Measurements from ENCODE around the gene VPS35L.
"Not testable (repeated sequence)": the region's sequence is repeated elsewhere in the genome, so short reads cannot be mapped to it uniquely, and the experiment has no call there.

VPS35L gene

GRCh38 chr16:19540241-19540970, 15.1 kb upstream of the VPS35L start:
- no peak for DNase-seq (ENCODE audit: low spot score)
- no peak for FAIRE-seq

DNA sequence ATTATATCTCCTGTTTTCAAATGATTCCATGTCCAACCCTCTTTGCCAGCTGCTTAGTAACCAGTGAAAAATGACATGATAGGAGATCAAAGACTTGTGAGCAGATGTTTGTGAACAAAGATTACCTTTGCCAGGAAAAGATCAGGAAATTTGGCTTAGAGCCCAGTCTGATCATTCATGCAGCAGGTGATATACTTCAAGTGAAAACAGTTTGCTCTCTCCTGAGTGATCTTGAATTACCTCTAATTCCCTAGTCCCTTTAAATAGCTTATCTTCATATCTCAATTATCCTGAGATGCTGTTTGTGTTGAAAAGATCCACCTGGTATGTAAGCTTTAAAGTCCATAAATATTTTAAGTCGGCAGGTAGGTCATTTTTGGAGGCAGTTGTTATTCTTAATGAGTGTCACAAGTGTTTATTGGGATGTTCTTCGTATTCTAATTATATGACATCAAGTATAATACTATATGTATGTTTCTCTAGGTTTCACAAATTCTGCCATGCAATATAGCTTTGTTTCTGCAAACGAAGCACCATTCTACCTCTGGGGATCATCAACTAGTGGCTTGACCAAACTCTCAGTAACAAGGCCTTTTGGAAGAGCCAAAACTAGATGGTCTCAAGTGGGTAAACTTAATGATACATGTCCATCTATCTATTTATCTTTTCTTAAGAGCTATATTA, 13.2 kb upstream of the VPS35L start:
- DNase-seq (ENCODE audit: low spot score) = no peak
- FAIRE-seq = no peak

DNA sequence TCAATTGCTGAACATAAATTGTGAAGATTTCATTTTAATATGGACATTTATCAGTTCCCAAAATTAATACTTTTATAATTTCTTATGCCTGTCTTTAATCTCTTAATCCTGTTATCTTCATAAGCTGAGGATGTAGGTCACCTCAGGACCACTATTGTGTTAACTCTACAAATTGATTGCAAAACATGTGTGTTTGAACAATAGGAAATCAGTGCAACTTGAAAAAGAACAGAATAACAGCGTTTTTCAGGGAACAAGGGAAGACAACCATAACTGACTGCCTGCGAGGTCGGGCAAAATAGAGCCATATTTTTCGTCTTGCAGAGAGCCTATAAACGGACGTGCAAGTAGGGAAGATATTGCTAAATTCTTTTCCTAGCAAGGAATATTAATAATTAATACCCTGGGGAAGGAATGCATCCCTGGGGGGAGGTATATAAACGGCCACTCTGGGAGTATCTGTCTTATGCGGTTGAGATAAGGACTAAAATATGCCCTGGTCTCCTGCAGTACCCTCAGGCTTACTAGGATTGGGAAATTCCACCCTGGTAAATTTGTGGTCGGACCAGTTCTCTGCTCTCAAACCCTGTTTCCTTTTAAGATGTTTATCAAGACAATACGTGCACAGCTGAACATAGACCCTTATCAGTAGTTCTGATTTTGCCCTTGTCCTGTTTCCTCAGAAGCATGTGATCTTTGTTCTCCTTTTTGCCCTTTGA, 12.1 kb upstream of the VPS35L start:
- FAIRE-seq; DNase-seq (ENCODE audit: low spot score): not testable (repeated sequence)

GRCh38 chr16:19548144-19548543, 7.4 kb upstream of the VPS35L start:
- DNase-seq (ENCODE audit: low spot score) (no peak), FAIRE-seq (no peak)

DNA sequence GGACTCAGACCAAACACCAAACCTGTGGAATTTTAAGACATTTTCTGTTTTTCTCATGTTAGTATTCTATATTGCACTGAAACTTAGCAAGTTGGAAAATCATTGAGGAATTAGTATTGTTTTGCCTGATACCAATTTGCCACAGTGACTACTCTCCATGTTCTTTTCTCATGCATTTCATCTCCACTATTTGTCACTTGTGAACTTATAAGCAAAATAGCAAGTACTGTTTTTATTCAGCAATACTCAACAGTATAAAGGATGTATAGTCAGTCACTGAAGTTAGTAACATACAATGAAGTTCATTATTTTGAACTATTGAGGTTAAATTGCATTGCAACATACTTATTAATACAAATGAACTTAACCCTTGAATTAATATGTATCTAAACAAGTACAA, 5.8 kb upstream of the VPS35L start:
- no peak for FAIRE-seq
- DNase-seq (ENCODE audit: low spot score) = no peak

- DNase-seq (ENCODE audit: low spot score) (peak; percentile 62), FAIRE-seq (no peak)
Observed at GRCh38 chr16:19555938-19556771, 652 bp downstream of the VPS35L start.

DNA sequence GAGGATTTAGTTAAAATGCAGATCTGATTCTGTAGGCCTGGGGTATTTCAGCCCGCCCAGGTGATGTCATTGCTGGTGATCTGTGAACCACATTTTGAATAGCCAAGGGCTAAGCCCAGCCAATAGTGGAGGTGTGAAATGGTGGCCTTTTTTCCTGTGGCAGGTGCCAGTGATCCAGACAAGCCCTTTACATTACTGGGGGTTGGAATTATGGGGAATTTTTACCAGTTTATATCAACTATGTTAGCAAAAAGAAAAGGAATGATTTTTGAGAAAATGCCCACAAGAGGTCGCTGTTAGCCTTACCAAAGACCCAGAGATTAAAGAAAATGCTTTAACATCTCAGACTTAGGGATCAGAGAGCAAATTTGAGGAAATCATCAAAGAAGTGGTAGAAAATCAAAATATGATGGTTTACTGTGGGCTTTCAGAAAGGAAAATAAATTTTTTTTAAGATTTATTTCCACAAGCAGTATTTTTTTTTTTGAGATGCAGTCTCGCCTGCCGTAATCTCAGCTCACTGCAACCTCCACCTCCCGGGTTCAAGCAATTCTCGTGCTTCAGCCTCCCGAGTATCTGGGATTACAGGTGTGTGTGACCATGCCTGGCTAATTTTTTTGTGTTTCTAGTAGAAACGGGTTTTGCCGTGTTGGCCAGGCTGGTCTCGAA, 3.9 kb downstream of the VPS35L start:
- DNase-seq (ENCODE audit: low spot score) (peak; percentile 14), FAIRE-seq (no peak)

DNA sequence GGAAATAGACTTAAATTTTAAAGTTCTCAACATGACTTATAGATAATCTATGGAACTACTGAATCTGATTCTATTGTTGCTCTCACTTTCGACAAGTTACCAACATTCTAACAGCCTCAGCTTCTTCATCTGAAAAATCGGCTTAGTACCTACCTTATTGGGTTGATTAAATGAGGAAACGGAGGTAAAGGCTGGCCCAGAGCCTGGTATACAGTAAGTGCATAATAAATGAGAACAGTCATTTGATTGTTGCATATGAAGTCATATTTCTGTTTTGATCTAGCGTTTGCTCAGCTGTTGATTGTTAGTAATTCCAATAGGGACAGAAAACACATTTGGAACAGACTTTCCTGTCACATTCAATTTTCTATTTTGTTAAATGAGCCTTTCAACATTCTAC, 4.6 kb downstream of the VPS35L start:
- FAIRE-seq (no peak), DNase-seq (ENCODE audit: low spot score) (no peak)

DNA sequence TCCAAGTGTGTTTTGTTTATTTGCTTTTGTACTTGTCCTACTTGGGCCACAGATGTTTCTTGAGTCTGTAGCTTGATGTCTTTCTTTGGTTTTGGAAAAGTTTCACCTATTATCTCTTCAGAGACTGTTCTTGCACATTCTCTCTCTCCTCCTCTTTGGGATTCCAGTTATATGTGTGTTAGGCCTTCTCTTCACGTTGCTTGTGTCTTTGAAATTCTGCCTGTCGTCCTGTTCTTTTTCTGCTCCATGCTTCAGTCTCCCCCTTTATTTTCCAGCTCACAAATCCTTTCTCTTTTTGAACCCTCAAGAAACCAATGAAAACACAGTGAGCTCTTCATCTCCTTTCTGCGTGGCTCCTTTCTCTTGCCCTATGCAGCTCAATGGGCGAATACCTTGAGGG, 7.9 kb downstream of the VPS35L start:
- FAIRE-seq = no peak

DNA sequence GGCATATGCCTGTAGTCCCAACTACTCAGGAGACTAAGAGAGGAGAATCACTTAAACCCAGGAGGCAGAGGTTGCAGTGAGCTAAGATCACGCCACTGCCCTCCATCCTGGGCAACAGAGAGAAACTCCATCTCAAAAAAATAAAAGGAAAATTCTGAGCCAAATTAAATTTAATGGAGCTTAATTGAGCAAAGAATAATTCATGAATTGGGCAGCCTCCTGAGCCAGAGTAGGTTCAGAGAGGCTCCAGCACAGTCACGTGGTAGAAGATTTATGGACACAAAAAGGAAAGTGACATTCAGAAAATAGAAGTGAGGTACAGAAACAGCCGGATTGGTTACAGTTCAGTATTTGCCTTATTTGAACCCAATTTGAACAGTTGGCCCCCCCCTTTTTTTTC, 10.9 kb downstream of the VPS35L start:
- FAIRE-seq (no peak), DNase-seq (ENCODE audit: low spot score) (no peak)

More for the DNA sequence above, 7.9 kb downstream of the VPS35L start:
- DNase-seq (ENCODE audit: low spot score) = no peak

GRCh38 chr16:19567560-19567959, 12.1 kb downstream of the VPS35L start:
- no peak for DNase-seq (ENCODE audit: low spot score)
- FAIRE-seq = no peak

GRCh38 chr16:19573997-19574396, 18.5 kb downstream of the VPS35L start:
- DNase-seq (ENCODE audit: low spot score) (no peak), FAIRE-seq (no peak)

GRCh38 chr16:19574615-19575014, 19.1 kb downstream of the VPS35L start:
- DNase-seq (ENCODE audit: low spot score) = no peak
- FAIRE-seq = no peak

- FAIRE-seq (no peak), DNase-seq (ENCODE audit: low spot score) (no peak)
Observed at GRCh38 chr16:19578378-19578971, 23.0 kb downstream of the VPS35L start.

DNA sequence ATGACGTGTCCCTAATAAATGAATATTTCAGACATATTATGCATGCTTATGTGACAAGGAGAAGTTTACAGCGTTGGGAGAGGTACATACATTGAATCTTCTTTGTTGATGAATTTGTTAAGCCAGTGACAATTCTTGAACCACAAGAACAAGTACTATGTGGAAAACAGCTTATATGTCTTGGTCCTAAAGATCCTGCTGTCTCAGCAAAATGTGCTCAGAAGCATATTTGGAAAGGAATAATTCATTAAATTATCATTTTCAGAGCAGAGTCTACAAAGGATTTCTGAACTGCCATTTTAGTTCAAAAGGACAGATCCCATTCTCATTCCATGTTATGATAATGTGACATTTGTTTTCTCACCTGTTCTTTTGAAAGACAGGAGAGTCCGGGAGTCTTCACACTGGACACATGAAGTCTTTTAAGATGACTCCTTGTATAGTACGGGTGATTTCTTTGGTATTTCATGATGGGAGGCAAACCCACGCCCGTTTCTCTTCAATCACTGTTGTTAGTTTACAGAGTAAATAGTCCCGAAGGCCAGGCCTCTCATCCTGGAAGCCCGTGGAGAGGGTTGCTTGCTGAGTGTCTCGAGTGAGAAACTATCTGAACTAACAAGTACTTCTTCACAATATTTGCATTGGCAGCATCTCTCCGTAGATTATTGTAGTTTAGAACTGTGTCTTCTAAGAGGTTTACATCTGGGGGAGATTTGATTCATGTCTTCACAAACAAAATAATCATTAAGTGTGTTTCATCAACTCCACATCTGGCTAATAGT, 26.7 kb downstream of the VPS35L start:
- DNase-seq (ENCODE audit: low spot score) (no peak), FAIRE-seq (no peak)

- no peak for FAIRE-seq
- DNase-seq (ENCODE audit: low spot score) = peak; percentile 26
Observed at GRCh38 chr16:19583665-19584300, 28.3 kb downstream of the VPS35L start.

GRCh38 chr16:19588661-19589060, 33.2 kb downstream of the VPS35L start:
- DNase-seq (ENCODE audit: low spot score) (no peak), FAIRE-seq (no peak)

GRCh38 chr16:19589106-19589505, 33.6 kb downstream of the VPS35L start:
- no peak for FAIRE-seq
- no peak for DNase-seq (ENCODE audit: low spot score)

- DNase-seq (ENCODE audit: low spot score) (no peak), FAIRE-seq (no peak)
Observed at GRCh38 chr16:19589771-19590302, 34.3 kb downstream of the VPS35L start.

All from urothelium cell line (cell line).